ENCODE measurements around the gene ATXN1.

The ATXN1 gene

DNA sequence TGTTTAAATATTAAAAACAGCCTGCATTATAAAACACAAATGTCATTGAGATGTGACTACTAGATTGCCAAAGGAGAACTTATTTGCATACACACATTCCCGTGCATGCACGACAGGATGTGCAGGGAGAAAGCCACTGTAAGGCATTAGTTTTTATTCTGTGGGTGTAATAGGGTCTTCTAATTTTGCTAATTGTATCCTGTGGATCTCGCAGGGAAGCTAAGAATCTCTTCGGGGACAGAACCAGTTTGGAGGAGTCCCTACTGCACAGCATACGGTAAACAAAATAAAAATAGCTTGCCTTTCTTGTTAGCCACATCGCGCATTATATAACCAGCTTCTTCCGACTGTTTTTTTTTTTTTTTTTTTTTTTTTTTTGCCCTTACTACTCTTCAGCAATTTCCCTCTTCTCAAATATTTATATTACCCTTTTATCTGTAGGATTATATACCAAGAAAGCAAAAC is 2.0 kb downstream of the ATXN1 start:
- Mint-ChIP-seq H3K27ac (peak overlapping the region; percentile 93), H3K4me1 (peaks cover 48% of the 10 kb centered on the region), H3K27me3 (no peaks in the 10 kb centered on the region), H3K9me3 (no peaks in the 10 kb centered on the region), H3K4me3 (peak overlapping the region; percentile 95), H3K36me3 (peaks cover 31% of the 10 kb centered on the region)
- ATAC-seq = no peak

GRCh38 chr6:16758163-16758975 is 2.9 kb downstream of the ATXN1 start:
- Mint-ChIP-seq H3K27ac (peak overlapping the region; percentile 93), H3K9me3 (no peaks in the 10 kb centered on the region), H3K4me1 (peaks cover 48% of the 10 kb centered on the region), H3K4me3 (peak overlapping the region; percentile 95), H3K27me3 (no peaks in the 10 kb centered on the region), H3K36me3 (peaks cover 33% of the 10 kb centered on the region)
- no peak for ATAC-seq

DNA sequence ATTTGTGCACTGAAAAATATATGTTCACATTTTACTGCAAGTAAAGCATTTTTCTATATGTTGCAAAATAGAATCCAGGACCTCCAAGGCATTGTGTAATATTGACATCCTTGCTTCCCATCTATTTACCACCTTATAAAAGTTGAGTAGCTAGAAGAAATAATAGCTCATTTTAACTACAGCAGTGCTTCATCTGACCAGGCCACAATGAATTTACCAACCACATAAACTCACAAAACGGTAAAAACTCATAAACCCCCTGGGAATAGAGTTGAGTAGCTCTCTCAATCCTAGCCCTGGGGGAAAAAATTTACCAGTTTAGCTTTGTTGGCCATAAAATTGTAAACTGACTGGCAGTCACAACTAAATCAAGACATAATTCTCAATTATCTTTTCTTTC is 3.9 kb downstream of the ATXN1 start:
- Mint-ChIP-seq H3K27ac (no peak overlapping the region), H3K27me3 (no peaks in the 10 kb centered on the region), H3K4me1 (peaks cover 50% of the 10 kb centered on the region), H3K9me3 (no peaks in the 10 kb centered on the region), H3K36me3 (peaks cover 43% of the 10 kb centered on the region), H3K4me3 (no peak overlapping the region)
- ATAC-seq = no peak

- H3K4me3 Mint-ChIP-seq = no peak overlapping the region
- ATAC-seq = no peak
- no peaks in the 10 kb centered on the region for H3K27me3 Mint-ChIP-seq
- H3K9me3 Mint-ChIP-seq = no peaks in the 10 kb centered on the region
- peaks cover 52% of the 10 kb centered on the region for H3K4me1 Mint-ChIP-seq
- H3K27ac Mint-ChIP-seq = no peak overlapping the region
- H3K36me3 Mint-ChIP-seq = peaks cover 46% of the 10 kb centered on the region
Observed at GRCh38 chr6:16756660-16757255, 4.5 kb downstream of the ATXN1 start.

GRCh38 chr6:16755544-16755943 is 5.7 kb downstream of the ATXN1 start:
- H3K9me3 Mint-ChIP-seq = no peaks in the 10 kb centered on the region
- H3K4me3 Mint-ChIP-seq = no peak overlapping the region
- peaks cover 58% of the 10 kb centered on the region for H3K36me3 Mint-ChIP-seq
- peaks cover 52% of the 10 kb centered on the region for H3K4me1 Mint-ChIP-seq
- H3K27ac Mint-ChIP-seq = no peak overlapping the region
- no peaks in the 10 kb centered on the region for H3K27me3 Mint-ChIP-seq
- ATAC-seq = no peak

DNA sequence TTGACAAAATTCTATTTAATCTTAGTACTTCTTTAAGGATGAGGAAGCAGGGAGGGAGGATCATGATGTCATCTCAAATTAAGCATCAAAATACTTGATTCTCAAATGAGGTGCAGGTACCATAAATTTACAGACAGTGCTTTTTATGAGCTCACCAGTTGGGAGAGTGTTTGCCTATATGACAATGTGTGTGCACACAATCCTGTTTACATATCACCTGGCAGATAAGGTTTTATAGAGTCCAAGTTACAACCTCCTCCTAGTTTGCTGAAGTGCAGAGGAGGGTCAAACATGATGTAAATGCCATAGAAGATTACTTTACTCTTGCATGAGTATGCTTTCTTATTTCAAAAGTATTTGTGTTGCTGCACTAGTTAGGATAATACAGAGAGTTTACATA is 6.4 kb downstream of the ATXN1 start:
- no peak overlapping the region for H3K4me3 Mint-ChIP-seq
- no peaks in the 10 kb centered on the region for H3K27me3 Mint-ChIP-seq
- H3K36me3 Mint-ChIP-seq = peaks cover 61% of the 10 kb centered on the region
- peaks cover 52% of the 10 kb centered on the region for H3K4me1 Mint-ChIP-seq
- ATAC-seq = no peak
- no peak overlapping the region for H3K27ac Mint-ChIP-seq
- no peaks in the 10 kb centered on the region for H3K9me3 Mint-ChIP-seq

- H3K4me3 Mint-ChIP-seq = no peak overlapping the region
- H3K27me3 Mint-ChIP-seq = no peaks in the 10 kb centered on the region
- no peak overlapping the region for H3K27ac Mint-ChIP-seq
- H3K36me3 Mint-ChIP-seq = peaks cover 61% of the 10 kb centered on the region
- no peak for ATAC-seq
- peaks cover 53% of the 10 kb centered on the region for H3K4me1 Mint-ChIP-seq
- no peaks in the 10 kb centered on the region for H3K9me3 Mint-ChIP-seq
Observed at GRCh38 chr6:16754274-16754673, 7.0 kb downstream of the ATXN1 start.

DNA sequence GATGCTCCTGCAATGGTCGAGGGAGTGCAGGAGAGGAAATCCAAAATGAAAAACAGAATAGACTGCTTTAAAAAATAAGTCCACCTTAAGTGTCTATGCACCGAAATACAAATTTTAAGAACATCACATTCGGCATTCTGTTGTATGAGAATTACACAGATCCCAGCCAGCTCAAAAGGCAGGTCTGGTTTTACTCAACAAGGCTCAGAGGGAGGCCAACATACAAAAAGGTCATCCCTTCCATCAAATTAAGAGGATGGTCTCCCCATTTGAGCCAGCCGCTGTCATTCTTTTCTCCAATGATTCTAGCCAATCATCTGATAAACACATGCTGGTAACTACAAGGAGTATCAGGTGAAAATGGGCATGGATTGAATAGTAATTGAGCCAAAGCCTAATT is 7.9 kb downstream of the ATXN1 start:
- Mint-ChIP-seq H3K27ac (no peak overlapping the region), H3K27me3 (no peaks in the 10 kb centered on the region), H3K9me3 (no peaks in the 10 kb centered on the region), H3K4me3 (no peak overlapping the region), H3K4me1 (peaks cover 53% of the 10 kb centered on the region), H3K36me3 (peaks cover 65% of the 10 kb centered on the region)
- ATAC-seq = no peak

- Mint-ChIP-seq H3K27me3 (no peaks in the 10 kb centered on the region), H3K4me3 (no peak overlapping the region), H3K4me1 (peaks cover 50% of the 10 kb centered on the region), H3K27ac (no peak overlapping the region), H3K9me3 (no peaks in the 10 kb centered on the region), H3K36me3 (peaks cover 64% of the 10 kb centered on the region)
- no peak for ATAC-seq
Observed at GRCh38 chr6:16752206-16752866, 8.9 kb downstream of the ATXN1 start.

- peaks cover 44% of the 10 kb centered on the region for H3K4me1 Mint-ChIP-seq
- H3K36me3 Mint-ChIP-seq = peaks cover 66% of the 10 kb centered on the region
- no peak overlapping the region for H3K4me3 Mint-ChIP-seq
- H3K9me3 Mint-ChIP-seq = no peaks in the 10 kb centered on the region
- H3K27me3 Mint-ChIP-seq = no peaks in the 10 kb centered on the region
- no peak overlapping the region for H3K27ac Mint-ChIP-seq
- no peak for ATAC-seq
Observed at GRCh38 chr6:16751251-16751946, 9.9 kb downstream of the ATXN1 start.

DNA sequence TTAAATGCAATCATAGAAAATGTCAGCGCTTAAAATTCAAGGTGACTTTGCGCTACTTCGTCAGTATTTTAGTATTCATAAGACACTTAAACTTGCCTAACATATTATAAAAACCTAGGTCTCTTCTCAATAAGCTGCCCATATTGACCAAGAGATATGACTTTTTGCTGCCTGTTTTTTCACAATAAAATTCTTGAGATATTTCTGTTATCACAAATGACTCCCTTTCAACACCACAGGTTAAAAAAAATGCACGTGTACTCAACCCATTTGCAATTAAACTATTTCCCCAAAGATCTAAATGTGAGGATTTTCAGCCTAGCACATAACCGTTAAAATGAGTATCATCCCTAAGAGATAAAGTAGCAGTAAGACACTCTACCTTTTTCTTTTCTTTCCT is 10.7 kb downstream of the ATXN1 start:
- peaks cover 74% of the 10 kb centered on the region for H3K36me3 Mint-ChIP-seq

DNA sequence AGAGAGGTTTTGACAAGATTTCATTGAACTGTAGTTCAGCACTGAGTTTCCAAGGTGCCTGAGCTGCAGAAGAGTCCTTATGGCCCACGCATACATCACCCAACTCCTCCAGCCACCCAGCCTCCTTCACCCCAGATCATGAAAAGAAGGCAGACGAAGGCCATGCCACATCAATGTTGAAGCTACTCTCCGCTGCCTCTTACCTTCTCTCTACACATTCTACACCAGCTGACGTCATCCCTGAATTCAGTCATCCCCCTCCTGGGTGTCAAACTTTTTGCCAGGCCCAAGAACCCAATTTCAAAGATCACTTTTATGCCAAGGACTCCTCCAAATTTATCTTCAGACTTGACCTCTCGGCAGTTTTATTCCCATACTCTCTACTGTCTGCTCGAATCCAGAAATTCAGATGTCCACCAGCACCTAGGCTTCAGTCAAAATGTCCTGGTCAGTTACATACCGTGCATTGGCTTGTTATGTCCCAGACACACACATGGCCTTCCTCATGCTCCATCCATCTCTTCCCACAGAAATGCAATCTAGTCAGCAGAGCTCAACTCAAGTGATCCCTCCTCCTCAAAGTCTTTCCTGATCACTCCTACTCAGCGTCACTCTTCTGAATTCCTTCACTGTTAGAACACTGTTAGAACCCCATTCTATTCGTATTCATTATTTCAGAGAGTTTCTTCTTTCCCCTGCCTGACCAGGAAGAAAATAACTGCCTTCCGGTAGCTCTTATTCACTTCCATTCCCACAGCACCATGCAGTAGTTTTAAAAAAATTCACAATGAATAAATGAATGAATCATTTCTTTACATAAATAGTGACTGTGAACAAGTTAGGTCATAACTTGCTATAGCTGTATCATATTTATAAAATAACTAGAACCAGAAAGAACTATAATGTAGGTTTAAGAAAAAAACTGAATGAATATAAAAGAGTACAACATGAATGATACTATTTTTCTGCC is 11.5 kb downstream of the ATXN1 start:
- no peak for ATAC-seq
- Mint-ChIP-seq H3K4me3 (no peak overlapping the region), H3K9me3 (no peaks in the 10 kb centered on the region), H3K36me3 (peaks cover 72% of the 10 kb centered on the region), H3K27ac (no peak overlapping the region), H3K27me3 (no peaks in the 10 kb centered on the region), H3K4me1 (peaks cover 48% of the 10 kb centered on the region)

More for the DNA sequence above, 10.7 kb downstream of the ATXN1 start:
- no peaks in the 10 kb centered on the region for H3K27me3 Mint-ChIP-seq
- ATAC-seq = no peak
- no peaks in the 10 kb centered on the region for H3K9me3 Mint-ChIP-seq
- peaks cover 52% of the 10 kb centered on the region for H3K4me1 Mint-ChIP-seq
- H3K4me3 Mint-ChIP-seq = no peak overlapping the region
- no peak overlapping the region for H3K27ac Mint-ChIP-seq

GRCh38 chr6:16748025-16748319 is 13.3 kb downstream of the ATXN1 start:
- no peak overlapping the region for H3K4me3 Mint-ChIP-seq
- H3K27me3 Mint-ChIP-seq = no peaks in the 10 kb centered on the region
- H3K27ac Mint-ChIP-seq = no peak overlapping the region
- peaks cover 57% of the 10 kb centered on the region for H3K4me1 Mint-ChIP-seq
- ATAC-seq = no peak
- H3K9me3 Mint-ChIP-seq = no peaks in the 10 kb centered on the region
- peaks cover 79% of the 10 kb centered on the region for H3K36me3 Mint-ChIP-seq

DNA sequence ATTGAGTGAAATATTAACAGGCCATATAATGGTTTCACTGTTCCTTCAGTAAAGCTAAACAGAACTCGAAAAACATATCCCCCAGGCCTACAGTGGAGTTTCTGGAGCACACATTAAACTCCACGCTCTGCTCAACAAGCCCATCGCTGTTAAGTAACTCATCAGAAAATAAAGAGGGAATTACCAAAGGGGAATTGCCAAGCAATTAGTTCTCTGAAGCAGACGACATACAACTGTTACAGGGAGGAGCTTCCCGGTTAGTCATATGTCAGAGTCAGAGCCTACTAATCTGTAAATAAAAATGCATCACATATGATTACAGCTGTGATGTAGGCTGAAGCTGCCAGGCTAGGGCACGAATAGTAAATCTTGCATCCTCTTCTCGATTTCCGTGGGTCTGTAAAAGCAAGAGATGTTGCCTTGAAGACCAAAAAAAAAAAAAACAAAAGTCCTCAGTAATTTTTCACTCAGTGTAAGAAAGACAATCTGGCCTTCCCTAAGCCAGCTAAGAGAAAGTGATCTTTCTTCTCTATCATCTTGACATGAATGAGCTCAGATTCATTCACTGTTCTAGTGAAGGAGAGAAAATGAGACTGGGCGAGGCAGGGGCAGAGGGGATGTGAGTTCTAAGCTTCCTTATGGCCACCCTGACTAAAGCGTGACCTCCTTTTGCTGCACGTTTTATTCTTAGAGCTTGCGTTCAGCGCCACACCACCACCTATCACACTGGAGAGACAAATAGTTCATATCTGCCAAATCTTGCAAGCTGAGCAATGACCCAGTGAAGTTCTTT is 13.8 kb downstream of the ATXN1 start:
- Mint-ChIP-seq H3K27me3 (no peaks in the 10 kb centered on the region), H3K27ac (no peak overlapping the region), H3K9me3 (no peaks in the 10 kb centered on the region), H3K4me3 (no peak overlapping the region), H3K36me3 (peaks cover 79% of the 10 kb centered on the region), H3K4me1 (peaks cover 57% of the 10 kb centered on the region)
- no peak for ATAC-seq
